ENCODE data around the gene ABAT. TPM values are rescaled to one million over a fixed set of nuclear protein-coding genes. Genes with fewer than 3 reads are reported as not detected.

ABAT gene
- total RNA-seq, 1 experiment from 2014 or later: 7.3 TPM

GRCh38 chr16:8739151-8739550 is 64.7 kb downstream of the ABAT start:
- Histone ChIP-seq H4K91ac (ENCODE audit: insufficient read length, low read depth, low read length) (no peak overlapping the region), H3K4ac (ENCODE audit: low read depth, low read length) (no peak overlapping the region), H3K27me3 (ENCODE audit: insufficient read depth, low read length) (no peaks in the 10 kb centered on the region), H4K8ac (replicated peaks; ENCODE audit: insufficient read length, low read depth, low read length) (no peak overlapping the region), H3K23me2 (ENCODE audit: insufficient read length, low read depth, low read length, poor library complexity, severe bottlenecking) (no peaks in the 10 kb centered on the region), H2BK120ac (ENCODE audit: low read depth, low read length, poor library complexity, severe bottlenecking) (no peak overlapping the region), H3K79me2 (ENCODE audit: insufficient read depth, low read length) (no peaks in the 10 kb centered on the region), H3K79me1 (ENCODE audit: insufficient read depth, low read depth, low read length, poor library complexity, severe bottlenecking) (no peaks in the 10 kb centered on the region), H3K56ac (ENCODE audit: insufficient read length, low read depth, low read length) (no peak overlapping the region), H3K14ac (ENCODE audit: insufficient read depth, low read length) (no peak overlapping the region), H2BK20ac (ENCODE audit: low read depth, low read length, poor library complexity, severe bottlenecking) (no peak overlapping the region), H3K4me2 (ENCODE audit: insufficient read depth, insufficient read length, low read length) (no peak overlapping the region), H2AK5ac (ENCODE audit: insufficient read length, low read length) (no peak overlapping the region), H3K23ac (ENCODE audit: insufficient read length, low read depth, low read length) (no peak overlapping the region), H3K4me1 (ENCODE audit: insufficient read depth, low read length) (no peaks in the 10 kb centered on the region), H3K18ac (ENCODE audit: insufficient read length, low read depth, low read length) (no peak overlapping the region), H4K20me1 (ENCODE audit: control insufficient read depth, insufficient read depth, insufficient read length) (no peaks in the 10 kb centered on the region), H2BK15ac (ENCODE audit: low read depth, low read length) (no peak overlapping the region), H3K9me3 (ENCODE audit: control insufficient read depth, low read depth, low read length) (no peaks in the 10 kb centered on the region), H3T11ph (ENCODE audit: low read length) (no peak overlapping the region), H3K27ac (ENCODE audit: insufficient read length, low read depth, low read length) (no peak overlapping the region), H3K9ac (ENCODE audit: extremely low read depth, insufficient read length, low read length) (no peak overlapping the region), H2BK12ac (ENCODE audit: insufficient read length, low read depth, low read length) (no peak overlapping the region), H2AFZ (ENCODE audit: low read length) (no peak overlapping the region), H2BK5ac (ENCODE audit: insufficient read length, low read length) (no peak overlapping the region), H4K5ac (ENCODE audit: insufficient read length, low read depth, low read length) (no peak overlapping the region)
- no peak for TF ChIP-seq CTCF (conservative IDR thresholded peaks at IDR 0.05)
- Mint-ChIP-seq H3K36me3 (ENCODE audit: insufficient read depth in 1 of 3, low read depth in 3 of 3) (peaks cover 2 to 8% (median 6%) of the 10 kb centered on the region in 3 experiments; a peak in 6 of 7 replicates), H3K4me1 (peaks cover 4 to 5% of the 10 kb centered on the region in 2 experiments; a peak in 2 of 4 replicates), H3K27me3 (ENCODE audit: low read depth) (peaks cover 4% of the 10 kb centered on the region), H3K27ac (peak overlapping the region in 1 of 3 experiments; percentile 72; a peak in 1 of 7 replicates), H3K4me3 (no peak overlapping the region), H3K9me3 (peaks cover 3 to 7% of the 10 kb centered on the region in 2 experiments)
- DNase-seq: no peak
- no CpG with 5 or more reads among the region's 6 CpGs for WGBS (ENCODE audit: extremely low coverage, insufficient read length, low lambda C conversion rate)
